Ramos (cell line): ENCODE results near the gene PAX1.

ENCODE experiments used
- in situ Hi-C: fragments of 300-500 bp; cut with MboI; formaldehyde crosslinking; loops from one replicate; pipeline ENCODE4 v1.14.3; 2022; ENCODE audit warnings: low sequenced_read_pairs; ENCODE audit not compliant: unreplicated experiment

The PAX1 gene

GRCh38 chr20:21702553-21703470 lies 2.7 kb upstream of the PAX1 start:
- in situ Hi-C loops: no loop called here

- in situ Hi-C loops: no loop called here
Measured at GRCh38 chr20:21703717-21704407, 1.6 kb upstream of the PAX1 start.

GRCh38 chr20:21704408-21705385 lies 767 bp upstream of the PAX1 start:
- in situ Hi-C loops: no loop called here

GRCh38 chr20:21706261-21707195 lies 1.1 kb downstream of the PAX1 start:
- in situ Hi-C loops: no loop called here

GRCh38 chr20:21707267-21707666 lies 1.8 kb downstream of the PAX1 start:
- in situ Hi-C loops: no loop called here

GRCh38 chr20:21707999-21708737 lies 2.7 kb downstream of the PAX1 start:
- in situ Hi-C loops: no loop called here

GRCh38 chr20:21708738-21709534 lies 3.5 kb downstream of the PAX1 start:
- in situ Hi-C loops: no loop called here

- in situ Hi-C loops: no loop called here
Measured at GRCh38 chr20:21709535-21709904, 4.1 kb downstream of the PAX1 start.

- in situ Hi-C loops: no loop called here
Measured at GRCh38 chr20:21710341-21710740, 4.9 kb downstream of the PAX1 start.

GRCh38 chr20:21710863-21711431 lies 5.5 kb downstream of the PAX1 start:
- in situ Hi-C loops: no loop called here

- in situ Hi-C loops: no loop called here
Measured at GRCh38 chr20:21712443-21713059, 7.1 kb downstream of the PAX1 start.

GRCh38 chr20:21713470-21713869 lies 8.0 kb downstream of the PAX1 start:
- in situ Hi-C loops: no loop called here

- in situ Hi-C loops: no loop called here
Measured at GRCh38 chr20:21713901-21714296, 8.4 kb downstream of the PAX1 start.

- in situ Hi-C loops: no loop called here
Measured at GRCh38 chr20:21714297-21715192, 9.1 kb downstream of the PAX1 start.

GRCh38 chr20:21715193-21715881 lies 9.9 kb downstream of the PAX1 start:
- in situ Hi-C loops: no loop called here
